PC-3 (cell line): ENCODE results near the gene SEPTIN5. TPM values are rescaled to one million over a fixed set of nuclear protein-coding genes. Genes with fewer than 3 reads are reported as not detected.

ENCODE experiments used
- ATAC-seq: fragments of 200-7000 bp; cut with Tn5 transposase; 2 replicates; pipeline ENCODE4 v1.9.1; 2020; ENCODE audit warnings: mild to moderate bottlenecking, moderate library complexity
- BruUV-seq: library from RNA; stranded (reverse); fragments of 400-500 nt; replicated peaks from 2 replicates; lab custom pipeline; 2021; lab: Mats Ljungman, UMichigan
- CTCF ChIA-PET: fragments of 300-600 bp; sonication (Branson Sonifier 250); formaldehyde crosslinking; loops from one replicate; lab custom pipeline; 2022; ENCODE audit warnings: antibody characterized with exemption; lab: Charles Lee
- POLR2A ChIA-PET: fragments of 300-600 bp; sonication (Branson Sonifier 250); formaldehyde crosslinking; loops from one replicate; lab custom pipeline; 2022; ENCODE audit warnings: antibody characterized with exemption; ENCODE audit not compliant: unreplicated experiment; lab: Charles Lee
- DNase-seq: peaks from one replicate; pipeline ENCODE4 v3.0.0-alpha.2; 2015
- H2AFZ ChIP-seq: fragments of 300-600 bp; sonication (generic); 2 replicates; pipeline ENCODE4 v1.6.0; 2016; ENCODE audit warnings: antibody characterized with exemption, low read length
- H3F3A ChIP-seq: fragments of 300-600 bp; sonication (generic); one replicate; pipeline ENCODE4 v1.6.0; 2017; ENCODE audit warnings: antibody characterized with exemption, low read length, control low read depth, mild to moderate bottlenecking; ENCODE audit not compliant: unreplicated experiment
- H3K27ac ChIP-seq: fragments of 300-600 bp; sonication (generic); 2 replicates; pipeline ENCODE4 v1.5.1; 2016; ENCODE audit warnings: mild to moderate bottlenecking, low read length
- H3K27me3 ChIP-seq: fragments of 300-600 bp; sonication (generic); 2 replicates; pipeline ENCODE4 v1.6.1; 2016; ENCODE audit warnings: low read length, mixed read lengths
- H3K36me3 ChIP-seq: fragments of 300-600 bp; sonication (generic); 2 replicates; pipeline ENCODE4 v1.6.1; 2016; ENCODE audit warnings: low read depth, mixed run types, low read length, mixed read lengths
- H3K4me1 ChIP-seq: fragments of 300-600 bp; sonication (generic); 2 replicates; pipeline ENCODE4 v1.5.1; 2016; ENCODE audit warnings: low read length; ENCODE audit not compliant: insufficient read depth
- H3K4me2 ChIP-seq: fragments of 300-600 bp; sonication (generic); 2 replicates; pipeline ENCODE4 v1.6.0; 2016; ENCODE audit warnings: low read length
- H3K4me3 ChIP-seq: fragments of 300-600 bp; sonication (generic); 2 replicates; pipeline ENCODE4 v1.5.1; 2016; ENCODE audit warnings: mild to moderate bottlenecking, low read length, mixed read lengths
- H3K79me2 ChIP-seq: fragments of 300-600 bp; sonication (generic); 2 replicates; pipeline ENCODE4 v1.6.1; 2017; ENCODE audit warnings: low read length, mixed read lengths
- H3K9ac ChIP-seq: fragments of 300-600 bp; sonication (generic); 2 replicates; pipeline ENCODE4 v1.6.0; 2016; ENCODE audit warnings: mild to moderate bottlenecking, low read length
- H3K9me2 ChIP-seq: fragments of 300-600 bp; sonication (generic); replicated peaks from 2 replicates; pipeline ENCODE4 v1.6.1; 2016; ENCODE audit warnings: mixed run types, low read length, mixed read lengths
- H3K9me3 ChIP-seq: fragments of 300-600 bp; sonication (generic); 2 replicates; pipeline ENCODE4 v1.6.1; 2016; ENCODE audit warnings: low read length, mixed read lengths
- H4K20me1 ChIP-seq: fragments of 300-600 bp; sonication (generic); 2 replicates; pipeline ENCODE4 v1.6.1; 2016; ENCODE audit warnings: low read length, mixed read lengths
- CTCF ChIP-seq: fragments of 300-600 bp; sonication (generic); conservative IDR thresholded peaks from 2 replicates; pipeline ENCODE4 v1.5.1; 2017; ENCODE audit warnings: antibody characterized with exemption, low read depth, mild to moderate bottlenecking, low read length
- EZH2 ChIP-seq: fragments of 300-600 bp; sonication (generic); IDR thresholded peaks from one replicate; pipeline ENCODE4 v1.6.1; 2017; ENCODE audit warnings: antibody characterized with exemption, mild to moderate bottlenecking, low read length; ENCODE audit not compliant: unreplicated experiment
- EZH2phosphoT487 ChIP-seq: fragments of 300-600 bp; sonication (generic); IDR thresholded peaks from 2 replicates; pipeline ENCODE4 v1.6.1; 2018; ENCODE audit warnings: mild to moderate bottlenecking, antibody characterized with exemption, low read length, borderline replicate concordance
- intact Hi-C: fragments of 100-400 bp; cut with micrococcal nuclease; formaldehyde crosslinking; loops from 2 replicates; pipeline ENCODE4 v1.9.0; 2023
- total RNA-seq: library from RNA; depleted of rRNA; stranded (reverse); fragments of >200 nt; gene quantifications from 2 replicates; pipeline ENCODE4 v1.2.3, GENCODE V29; 2014

The SEPTIN5 gene
- total RNA-seq, 1 experiment from 2014 or later = 27.5 TPM

- H3K9ac ChIP-seq = no peak overlapping the region
- H3K79me2 ChIP-seq = no peaks in the 10 kb centered on the region
- BruUV-seq = no TSS peak
- CTCF ChIA-PET = no interaction called here
- POLR2A ChIA-PET = no interaction called here
- no peaks in the 10 kb centered on the region for H3K9me3 ChIP-seq
- ATAC-seq (no peak), DNase-seq (no peak)
- H3K27me3 ChIP-seq = no peaks in the 10 kb centered on the region
- H3K36me3 ChIP-seq = no peaks in the 10 kb centered on the region
- H2AFZ ChIP-seq = no peak overlapping the region
- H3K4me1 ChIP-seq = no peaks in the 10 kb centered on the region
- H4K20me1 ChIP-seq = no peaks in the 10 kb centered on the region
- TF ChIP-seq EZH2 (no peak), EZH2phosphoT487 (no peak), CTCF (no peak)
- H3K4me3 ChIP-seq = no peak overlapping the region
- intact Hi-C loops = no loop called here
- H3K27ac ChIP-seq = no peak overlapping the region
- H3K4me2 ChIP-seq = no peak overlapping the region
- H3F3A ChIP-seq = no peaks in the 10 kb centered on the region
- no peaks in the 10 kb centered on the region for H3K9me2 ChIP-seq
Measured at GRCh38 chr22:19704355-19705015, 9.8 kb upstream of the SEPTIN5 start.

- no peak overlapping the region for H3K4me2 ChIP-seq
- H3K9me2 ChIP-seq = no peaks in the 10 kb centered on the region
- peak; percentile 17; the same call in 1 of the 2 replicates for TF ChIP-seq CTCF
- no peak for TF ChIP-seq EZH2
- TF ChIP-seq EZH2phosphoT487 = no peak
- no TSS peak for BruUV-seq
- H3K36me3 ChIP-seq = no peaks in the 10 kb centered on the region
- no peak overlapping the region for H3K9ac ChIP-seq
- no peaks in the 10 kb centered on the region for H3K9me3 ChIP-seq
- H4K20me1 ChIP-seq = no peaks in the 10 kb centered on the region
- intact Hi-C loops = no loop called here
- H3K27me3 ChIP-seq = no peaks in the 10 kb centered on the region
- H3K27ac ChIP-seq = no peak overlapping the region
- ATAC-seq = no peak
- H3K79me2 ChIP-seq = no peaks in the 10 kb centered on the region
- CTCF ChIA-PET = no interaction called here
- no peak for DNase-seq
- H3F3A ChIP-seq = no peaks in the 10 kb centered on the region
- no peak overlapping the region for H2AFZ ChIP-seq
- no peak overlapping the region for H3K4me3 ChIP-seq
- POLR2A ChIA-PET = interaction anchor here (0.5 kb wide), 1 partner anchor 19 kb away, joined by 3 read pairs; no protein-coding TSS in a partner anchor
- no peaks in the 10 kb centered on the region for H3K4me1 ChIP-seq
Measured at GRCh38 chr22:19705181-19705934, 8.9 kb upstream of the SEPTIN5 start.

- no peak overlapping the region for H3K4me3 ChIP-seq
- H3K9me3 ChIP-seq = no peaks in the 10 kb centered on the region
- POLR2A ChIA-PET = no interaction called here
- H3K4me2 ChIP-seq = no peak overlapping the region
- no peaks in the 10 kb centered on the region for H3K79me2 ChIP-seq
- no peak for TF ChIP-seq EZH2
- TF ChIP-seq EZH2phosphoT487 = no peak
- TF ChIP-seq CTCF = no peak
- ATAC-seq (no peak), DNase-seq (no peak)
- H3K9ac ChIP-seq = no peak overlapping the region
- no peak overlapping the region for H2AFZ ChIP-seq
- no TSS peak for BruUV-seq
- no peaks in the 10 kb centered on the region for H3K36me3 ChIP-seq
- H3F3A ChIP-seq = no peaks in the 10 kb centered on the region
- H3K9me2 ChIP-seq = no peaks in the 10 kb centered on the region
- H3K4me1 ChIP-seq = no peaks in the 10 kb centered on the region
- CTCF ChIA-PET = no interaction called here
- intact Hi-C loops = no loop called here
- no peaks in the 10 kb centered on the region for H4K20me1 ChIP-seq
- H3K27ac ChIP-seq = no peak overlapping the region
- H3K27me3 ChIP-seq = no peaks in the 10 kb centered on the region
Measured at GRCh38 chr22:19706661-19707151, 7.6 kb upstream of the SEPTIN5 start.
